CD14-positive monocyte (primary cell): ENCODE results near the gene TLR8. TPM values are rescaled to one million over a fixed set of nuclear protein-coding genes. Genes with fewer than 3 reads are reported as not detected.
A peak's percentile ranks its signal among the peaks of the same experiment; 100 is the strongest.

ENCODE experiments used
- DNase-seq, 3 donors: peaks; one replicate each; pipeline ENCODE4 v3.0.0-alpha.2; 2011 to 2022
- H2AFZ ChIP-seq: 2 replicates; pipeline ENCODE4 v1.6.0; 2012; ENCODE audit warnings: mild to moderate bottlenecking, low read depth, low read length, inconsistent platforms; ENCODE audit not compliant: insufficient read depth, poor library complexity, severe bottlenecking
- H3K27ac ChIP-seq, 2 donors: 1 replicate in 1 of 2; 2 replicates in 1 of 2; pipeline ENCODE4 v1.5.1; 2012 to 2013; ENCODE audit warnings: low read length in 2 of 2, control low read depth in 1 of 2, inconsistent platforms in 1 of 2, low read depth in 1 of 2, mild to moderate bottlenecking in 1 of 2
- H3K27me3 ChIP-seq, 2 donors: one replicate each; pipeline versions ENCODE4 v1.6.0 to v1.6.1; 2011 to 2013; ENCODE audit warnings: low read length in 2 of 2; ENCODE audit not compliant: control insufficient read depth in 2 of 2, insufficient read depth in 2 of 2
- H3K36me3 ChIP-seq, 2 donors: replicated peaks in 1 of 2; 1 replicate in 1 of 2; 2 replicates in 1 of 2; pipeline versions ENCODE4 v1.5.1 to v1.6.1; 2012 to 2013; ENCODE audit warnings: low read length in 2 of 2, control low read depth in 1 of 2, inconsistent platforms in 1 of 2, mild to moderate bottlenecking in 1 of 2; ENCODE audit not compliant: insufficient read depth in 2 of 2, control insufficient read depth in 1 of 2
- H3K4me1 ChIP-seq, 2 donors: 1 replicate in 1 of 2; 2 replicates in 1 of 2; pipeline versions ENCODE4 v1.5.1 to v1.6.1; 2012 to 2013; ENCODE audit warnings: low read length in 2 of 2, control low read depth in 1 of 2, inconsistent platforms in 1 of 2, mild to moderate bottlenecking in 1 of 2, moderate library complexity in 1 of 2; ENCODE audit not compliant: insufficient read depth in 2 of 2, control insufficient read depth in 1 of 2
- H3K4me2 ChIP-seq: replicated peaks from 2 replicates; pipeline ENCODE3; 2012; ENCODE audit warnings: low read length, moderate library complexity, mild to moderate bottlenecking; ENCODE audit not compliant: poor library complexity, severe bottlenecking; ENCODE audit errors: extremely low read depth
- H3K4me3 ChIP-seq, 3 experiments: fragments of 200-600 bp in 1 of 3; sonication (generic) in 1 of 3; replicated peaks in 1 of 3; 1 replicate in 2 of 3; 2 replicates in 1 of 3; pipeline ENCODE4 v1.5.1; 2011 to 2013; ENCODE audit warnings: low read length in 3 of 3, mild to moderate bottlenecking in 3 of 3, control low read depth in 2 of 3, low read depth in 2 of 3, inconsistent platforms in 1 of 3, moderate library complexity in 1 of 3
- H3K79me2 ChIP-seq: 2 replicates; pipeline ENCODE4 v1.6.0; 2012; ENCODE audit warnings: mild to moderate bottlenecking, control low read depth, inconsistent platforms, low read length, moderate library complexity; ENCODE audit not compliant: insufficient read depth
- H3K9ac ChIP-seq: 2 replicates; pipeline ENCODE4 v1.6.0; 2017; ENCODE audit warnings: low read length, mild to moderate bottlenecking; ENCODE audit not compliant: insufficient read depth, poor library complexity, severe bottlenecking
- H3K9me3 ChIP-seq, 2 donors: replicated peaks in 1 of 2; 1 replicate in 1 of 2; 2 replicates in 1 of 2; pipeline versions ENCODE4 v1.5.1 to v1.6.1; 2012 to 2013; ENCODE audit warnings: low read length in 2 of 2, control low read depth in 1 of 2; ENCODE audit not compliant: control insufficient read depth in 1 of 2, insufficient read depth in 1 of 2
- H4K20me1 ChIP-seq: 2 replicates; pipeline ENCODE4 v1.6.0; 2012; ENCODE audit warnings: mild to moderate bottlenecking, low read length, control low read depth, moderate library complexity; ENCODE audit not compliant: insufficient read depth
- H3K27ac Mint-ChIP-seq, 7 donors: one replicate each; pipeline ENCODE4 v1.8.0; 2020; ENCODE audit warnings: mild to moderate bottlenecking in 7 of 7, mixed read lengths in 7 of 7, moderate library complexity in 6 of 7, inconsistent platforms in 2 of 7
- H3K27me3 Mint-ChIP-seq, 3 donors: one replicate each; pipeline ENCODE4 v1.8.0; 2021 to 2022; ENCODE audit warnings: low read depth in 3 of 3, mild to moderate bottlenecking in 3 of 3, mixed read lengths in 3 of 3, moderate library complexity in 3 of 3, inconsistent platforms in 1 of 3
- H3K36me3 Mint-ChIP-seq, 2 donors: one replicate each; pipeline ENCODE4 v1.8.0; 2020; ENCODE audit warnings: mixed read lengths in 2 of 2, inconsistent platforms in 1 of 2, mild to moderate bottlenecking in 1 of 2
- H3K4me1 Mint-ChIP-seq: one replicate; pipeline ENCODE4 v1.8.0; 2020; ENCODE audit warnings: mild to moderate bottlenecking, mixed read lengths
- H3K4me3 Mint-ChIP-seq, 2 donors: one replicate each; pipeline ENCODE4 v1.8.0; 2020; ENCODE audit warnings: mild to moderate bottlenecking in 2 of 2, mixed read lengths in 2 of 2, moderate library complexity in 1 of 2
- H3K9me3 Mint-ChIP-seq, 7 donors: one replicate each; pipeline ENCODE4 v1.8.0; 2020 to 2022; ENCODE audit warnings: mixed read lengths in 7 of 7, mild to moderate bottlenecking in 6 of 7, moderate library complexity in 6 of 7, inconsistent platforms in 2 of 7
- WGBS: methylation state at CpG from one replicate; pipeline ENCODE4 v1.1.5; 2013; ENCODE audit warnings: missing lambda C conversion rate; ENCODE audit not compliant: insufficient coverage; 5-methylcytosine and 5-hydroxymethylcytosine counted together
- intact Hi-C, 2 donors: fragments of 100-400 bp; cut with micrococcal nuclease; formaldehyde crosslinking; loops; one replicate each; pipeline versions ENCODE4 v1.15.0 to v1.15.1; 2023
- polyA plus RNA-seq, 3 donors: library from polyadenylated mRNA; depleted of rRNA in 1 of 3; unstranded in 2 of 3; stranded (reverse) in 1 of 3; fragments of 300-500 nt in 2 of 3; fragments of >200 nt in 1 of 3; fragmentation: Illumina TruSeq in 2 of 3; gene quantifications; 1 replicate in 2 of 3; 2 replicates in 1 of 3; pipeline ENCODE4 v1.2.3, GENCODE V29; 2012 to 2021
- TF ChIP-seq, protein P1 (sequence below): fragments of 200-600 bp; IDR thresholded peaks from one replicate; pipeline ENCODE4 v1.8.0; 2022; ENCODE audit warnings: antibody characterized with exemption, mild to moderate bottlenecking

The TLR8 gene
- polyA plus RNA-seq, 3 donors, result 23.1 to 61.9 (median 48.5) TPM

DNA sequence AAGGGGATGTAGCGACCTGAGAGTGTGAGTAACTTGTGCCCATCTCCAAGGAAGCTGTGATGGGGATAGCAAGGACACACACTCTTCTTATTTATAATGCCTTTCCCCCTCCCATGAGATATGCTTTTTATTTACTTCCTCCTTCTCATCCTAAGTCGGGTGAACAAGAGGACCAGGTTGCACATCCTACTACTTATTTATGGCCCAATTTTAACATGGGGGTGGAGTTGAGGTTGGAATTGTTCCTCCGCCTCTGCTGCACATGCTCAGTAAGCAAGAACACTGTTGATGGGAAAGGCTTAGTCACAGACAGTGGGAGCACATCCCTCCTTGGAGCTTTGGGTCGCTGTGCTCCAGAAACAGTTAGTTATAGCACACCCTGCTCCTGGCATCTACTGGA is 15.2 kb upstream of the TLR8 start:
- H3K4me1 ChIP-seq, result peaks cover 65 to 66% of the 10 kb centered on the region in 2 donors
- Mint-ChIP-seq H3K4me1 (peaks cover 72% of the 10 kb centered on the region), H3K36me3 (peaks cover 14% of the 10 kb centered on the region in 2 donors), H3K4me3 (no peak overlapping the region), H3K27ac (peak overlapping the region; percentile 86 to 96 (median 94)), H3K9me3 (peaks cover 0 to 9% (median 0%) of the 10 kb centered on the region in 7 donors), H3K27me3 (peaks cover 0 to 29% (median 1%) of the 10 kb centered on the region in 3 donors)
- no peaks in the 10 kb centered on the region for H4K20me1 ChIP-seq
- H3K27me3 ChIP-seq, result peaks cover 0 to 20% of the 10 kb centered on the region in 2 donors
- TF ChIP-seq, protein P1, sequence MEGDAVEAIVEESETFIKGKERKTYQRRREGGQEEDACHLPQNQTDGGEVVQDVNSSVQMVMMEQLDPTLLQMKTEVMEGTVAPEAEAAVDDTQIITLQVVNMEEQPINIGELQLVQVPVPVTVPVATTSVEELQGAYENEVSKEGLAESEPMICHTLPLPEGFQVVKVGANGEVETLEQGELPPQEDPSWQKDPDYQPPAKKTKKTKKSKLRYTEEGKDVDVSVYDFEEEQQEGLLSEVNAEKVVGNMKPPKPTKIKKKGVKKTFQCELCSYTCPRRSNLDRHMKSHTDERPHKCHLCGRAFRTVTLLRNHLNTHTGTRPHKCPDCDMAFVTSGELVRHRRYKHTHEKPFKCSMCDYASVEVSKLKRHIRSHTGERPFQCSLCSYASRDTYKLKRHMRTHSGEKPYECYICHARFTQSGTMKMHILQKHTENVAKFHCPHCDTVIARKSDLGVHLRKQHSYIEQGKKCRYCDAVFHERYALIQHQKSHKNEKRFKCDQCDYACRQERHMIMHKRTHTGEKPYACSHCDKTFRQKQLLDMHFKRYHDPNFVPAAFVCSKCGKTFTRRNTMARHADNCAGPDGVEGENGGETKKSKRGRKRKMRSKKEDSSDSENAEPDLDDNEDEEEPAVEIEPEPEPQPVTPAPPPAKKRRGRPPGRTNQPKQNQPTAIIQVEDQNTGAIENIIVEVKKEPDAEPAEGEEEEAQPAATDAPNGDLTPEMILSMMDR, result no peak
- H3K4me3 ChIP-seq, result peak overlapping the region in 1 of 3 experiments; percentile 56
- WGBS, result no CpG with 5 or more reads among the region's 4 CpGs
- peaks cover 10% of the 10 kb centered on the region for H3K79me2 ChIP-seq
- H3K36me3 ChIP-seq, result peaks cover 12 to 15% of the 10 kb centered on the region in 2 donors
- intact Hi-C loops, result loop anchor here in 1 of 2 donors (5.0 kb wide), 1 partner anchor 79 kb away; no protein-coding TSS in a partner anchor
- peak in 2 of 3 donors; percentile 21 to 26 for DNase-seq
- no peak overlapping the region for H2AFZ ChIP-seq
- peak overlapping the region; percentile 56 for H3K4me2 ChIP-seq
- no peaks in the 10 kb centered on the region for H3K9me3 ChIP-seq
- H3K9ac ChIP-seq, result no peak overlapping the region
- peak overlapping the region; percentile 76 to 79 for H3K27ac ChIP-seq

DNA sequence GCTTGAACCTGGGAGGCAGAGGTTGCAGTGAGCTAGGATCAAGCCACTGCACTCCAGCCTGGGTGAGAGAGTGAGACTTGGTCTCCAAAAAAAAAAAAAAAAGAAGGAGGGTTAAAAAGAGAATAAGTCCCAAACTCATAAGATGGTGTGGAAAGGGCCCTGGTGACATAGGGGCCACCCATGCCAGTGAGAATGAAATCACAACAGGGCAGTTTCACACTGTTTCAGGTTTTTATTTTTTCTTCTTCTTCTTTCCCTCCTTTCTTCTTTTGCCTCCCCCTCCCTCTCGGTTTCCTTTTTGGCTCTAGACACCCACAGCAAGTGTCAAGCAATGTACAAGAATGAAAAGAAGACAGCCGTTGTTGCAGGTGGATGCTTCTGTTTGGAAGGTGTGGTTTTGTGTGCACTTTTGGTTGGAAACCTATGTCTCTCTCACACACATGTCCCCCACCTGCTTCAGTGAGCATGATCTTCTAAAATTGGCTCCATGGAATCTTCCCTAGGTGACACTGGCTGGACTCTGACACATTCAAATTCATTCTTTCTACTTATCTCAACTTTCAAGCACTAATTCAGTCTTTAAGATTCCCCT is 14.4 kb upstream of the TLR8 start:
- peaks cover 79% of the 10 kb centered on the region for H3K4me1 Mint-ChIP-seq

More for the DNA sequence above, 14.4 kb upstream of the TLR8 start:
- H3K27me3 ChIP-seq, result peaks cover 0 to 13% of the 10 kb centered on the region in 2 donors
- H3K27ac Mint-ChIP-seq, result peak overlapping the region; percentile 76 to 96 (median 94)
- TF ChIP-seq, protein P1, result no peak
- no peaks in the 10 kb centered on the region for H3K9me3 ChIP-seq
- peak overlapping the region in 1 of 2 donors; percentile 26 for H3K4me3 Mint-ChIP-seq
- peaks cover 72 to 74% of the 10 kb centered on the region in 2 donors for H3K4me1 ChIP-seq
- peaks cover 7% of the 10 kb centered on the region in 2 donors for H3K36me3 ChIP-seq
- peaks cover 10% of the 10 kb centered on the region for H3K79me2 ChIP-seq
- DNase-seq, result no peak
- H3K36me3 Mint-ChIP-seq, result peaks cover 6 to 9% of the 10 kb centered on the region in 2 donors
- no peak overlapping the region for H2AFZ ChIP-seq
- no CpG with 5 or more reads among the region's 2 CpGs for WGBS
- no peak overlapping the region for H3K9ac ChIP-seq
- no peaks in the 10 kb centered on the region for H4K20me1 ChIP-seq
- H3K4me3 ChIP-seq, result no peak overlapping the region
- H3K9me3 Mint-ChIP-seq, result peaks cover 0 to 12% (median 0%) of the 10 kb centered on the region in 7 donors
- intact Hi-C loops, result loop anchor here in 1 of 2 donors (5.0 kb wide), 1 partner anchor 80 kb away; no protein-coding TSS in a partner anchor
- H3K27ac ChIP-seq, result peak overlapping the region; percentile 76 to 79
- no peak overlapping the region for H3K4me2 ChIP-seq
- peaks cover 0 to 21% (median 1%) of the 10 kb centered on the region in 3 donors for H3K27me3 Mint-ChIP-seq
